K562 (cell line): ENCODE results near the gene NRG3. TPM values are rescaled to one million over a fixed set of nuclear protein-coding genes. Genes with fewer than 3 reads are reported as not detected.

ENCODE experiments used
- ATAC-seq: fragments of 200-7000 bp; cut with Tn5 transposase; 3 replicates; pipeline ENCODE4 v1.9.1; 2020; ENCODE audit warnings: moderate library complexity
- BruUV-seq: library from RNA; stranded (reverse); fragments of 400-500 nt; replicated peaks from 2 replicates; lab custom pipeline; 2021; lab: Mats Ljungman, UMichigan
- CTCF ChIA-PET: fragments of 300-600 bp; formaldehyde crosslinking; extraction: SDS; loops from one replicate; lab custom pipeline; 2021; ENCODE audit warnings: low intra/inter-chr PET ratio; lab: Yijun Ruan, JAX
- POLR2A ChIA-PET: fragments of 300-600, 350-650 bp; sonication (Branson Sonifier 250); formaldehyde crosslinking; extraction: SDS; loops from one replicate; lab custom pipeline; 2021; ENCODE audit warnings: antibody characterized with exemption, inconsistent platforms; lab: Yijun Ruan, JAX
- DNase-seq, 4 experiments: peaks; one replicate each; pipeline versions ENCODE4 v3.0.0 to v3.0.0-alpha.2; 2011 to 2018; ENCODE audit warnings: low spot score in 3 of 4, mixed read lengths in 3 of 4; ENCODE audit errors: extremely low read depth in 1 of 4
- FAIRE-seq: peaks from 2 replicates; lab custom pipeline; 2011; peaks lifted over from hg19 to GRCh38; lab: Jason Lieb, UNC
- H2AFZ ChIP-seq: 2 replicates; pipeline ENCODE4 v1.6.0; 2011; ENCODE audit warnings: low read depth, low read length, control low read depth, inconsistent platforms
- H3K27ac ChIP-seq: fragments of 200-600 bp; 3 replicates; pipeline ENCODE4 v1.8.0; 2011; ENCODE audit warnings: low read depth, mild to moderate bottlenecking, control low read depth, inconsistent platforms, low read length, moderate library complexity, mixed read lengths; ENCODE audit errors: extremely low read depth
- H3K27me3 ChIP-seq, 2 experiments: fragments of 300-600 bp in 1 of 2; 2 replicates in 1 of 2; 3 replicates in 1 of 2; pipeline versions ENCODE4 v1.6.0 to v1.8.0; 2011; ENCODE audit warnings: inconsistent platforms in 2 of 2, low read length in 2 of 2, mild to moderate bottlenecking in 1 of 2, mixed read lengths in 1 of 2, moderate library complexity in 1 of 2; ENCODE audit not compliant: control insufficient read depth in 2 of 2, insufficient read depth in 2 of 2
- H3K36me3 ChIP-seq: fragments of 300-600 bp; 3 replicates; pipeline ENCODE4 v1.8.0; 2011; ENCODE audit warnings: mild to moderate bottlenecking, low read length, inconsistent platforms; ENCODE audit not compliant: control insufficient read depth, insufficient read depth
- H3K4me1 ChIP-seq, 2 experiments: fragments of 200-600 bp in 1 of 2; replicated peaks in 1 of 2; 2 replicates in 1 of 2; 3 replicates in 1 of 2; pipeline versions ENCODE4 v1.5.1 to v1.8.0; 2011; ENCODE audit warnings: inconsistent platforms in 2 of 2, low read length in 2 of 2, mild to moderate bottlenecking in 1 of 2, mixed read lengths in 1 of 2, moderate library complexity in 1 of 2; ENCODE audit not compliant: control insufficient read depth in 2 of 2, insufficient read depth in 2 of 2
- H3K4me2 ChIP-seq: 2 replicates; pipeline ENCODE4 v1.6.1; 2011; ENCODE audit warnings: low read length, control low read depth, inconsistent platforms, mixed read lengths; ENCODE audit not compliant: insufficient read depth
- H3K4me3 ChIP-seq: fragments of 200-600 bp; sonication (generic), shearing (Covaris generic); 2 replicates; pipeline ENCODE4 v1.5.1; 2016; ENCODE audit warnings: control low read depth, inconsistent platforms
- H3K79me2 ChIP-seq: fragments of 200-600 bp; 3 replicates; pipeline ENCODE4 v1.8.0; 2011; ENCODE audit warnings: low read length, inconsistent platforms; ENCODE audit not compliant: control insufficient read depth, insufficient read depth
- H3K9ac ChIP-seq, 2 experiments: 2 replicates each; pipeline versions ENCODE4 v1.6.0 to v1.6.1; 2011; ENCODE audit warnings: low read depth in 2 of 2, low read length in 2 of 2, control low read depth in 1 of 2, inconsistent platforms in 1 of 2, mild to moderate bottlenecking in 1 of 2, mixed read lengths in 1 of 2; ENCODE audit not compliant: insufficient read depth in 1 of 2
- H3K9me1 ChIP-seq: one replicate; pipeline ENCODE4 v1.6.0; 2011; ENCODE audit warnings: inconsistent platforms, mild to moderate bottlenecking, low read length, moderate library complexity; ENCODE audit not compliant: control insufficient read depth, insufficient read depth
- H3K9me3 ChIP-seq: replicated peaks from 2 replicates; pipeline ENCODE4 v1.5.1; 2011; ENCODE audit warnings: low read depth, low read length, inconsistent platforms; ENCODE audit not compliant: control insufficient read depth, insufficient read depth
- H4K20me1 ChIP-seq: replicated peaks from 2 replicates; pipeline ENCODE4 v1.6.1; 2011; ENCODE audit warnings: low read length, inconsistent platforms, mixed read lengths; ENCODE audit not compliant: control insufficient read depth, insufficient read depth
- HDAC3 ChIP-seq: fragments of 450-650 bp; IDR thresholded peaks from 2 replicates; pipeline ENCODE4 v1.6.1; 2018; ENCODE audit warnings: borderline replicate concordance, mild to moderate bottlenecking, moderate library complexity; ENCODE audit not compliant: partially characterized antibody
- MTA1 ChIP-seq: fragments of 450-650 bp; IDR thresholded peaks from 2 replicates; pipeline ENCODE4 v1.6.1; 2017; ENCODE audit warnings: borderline replicate concordance
- POLR2AphosphoS2 ChIP-seq: IDR thresholded peaks from 2 replicates; pipeline ENCODE4 v1.6.1; 2012; ENCODE audit warnings: low read length, improper control_type of control experiment
- POU5F1 ChIP-seq: fragments of 150-350 bp; IDR thresholded peaks from 2 replicates; pipeline ENCODE4 v1.6.1; 2014; ENCODE audit warnings: borderline replicate concordance, low read length, low read depth, mild to moderate bottlenecking; ENCODE audit not compliant: partially characterized antibody
- ZNF12 ChIP-seq: sonication (generic); formaldehyde crosslinking; IDR thresholded peaks from 2 replicates; pipeline ENCODE4 v1.4.0; 2020; ENCODE audit warnings: mild to moderate bottlenecking, missing genetic modification reagents
- ZNF274 ChIP-seq: IDR thresholded peaks from 2 replicates; pipeline ENCODE4 v1.6.1; 2011; ENCODE audit warnings: low read depth, mild to moderate bottlenecking, low read length, moderate library complexity, borderline replicate concordance
- ZNF445 ChIP-seq: fragments of 250-450 bp; sonication (Bioruptor Pico); IDR thresholded peaks from 2 replicates; pipeline ENCODE4 v1.4.0; 2020; ENCODE audit warnings: low read depth, mild to moderate bottlenecking, moderate library complexity
- WGBS: fragments of 100-300 bp; shearing (Covaris generic); methylation state at CpG from one replicate; pipeline ENCODE4 v1.1.6; 2016; ENCODE audit warnings: low coverage, mixed read lengths; ENCODE audit not compliant: insufficient coverage; ENCODE audit errors: missing lambda C conversion rate; 5-methylcytosine and 5-hydroxymethylcytosine counted together
- in situ Hi-C: fragments of 300-500 bp; cut with MboI; formaldehyde crosslinking; loops from 4 replicates; pipeline ENCODE4 v1.15.0; 2018; ENCODE audit warnings: inconsistent platforms, mixed read lengths
- intact Hi-C: fragments of 100-400 bp; cut with micrococcal nuclease; formaldehyde crosslinking; loops from 2 replicates; pipeline ENCODE4 v1.14.2; 2022
- polyA plus RNA-seq, 8 experiments: library from polyadenylated mRNA; depleted of rRNA in 4 of 8; stranded (reverse) in 5 of 8; unstranded in 3 of 8; fragments of >200 nt; fragmentation: Nextera tagmentation in 2 of 8; fragmentation: Illumina TruSeq in 1 of 8; extraction: Ambion mirVana in 2 of 8; extraction: Trizol in 1 of 8; gene quantifications; 2 replicates each; pipeline versions ENCODE4 v1.2.1 to v1.2.3, GENCODE V29; 2011 to 2014; ENCODE audit warnings: inconsistent platforms in 1 of 8, missing spikeins in 1 of 8
- total RNA-seq, 7 experiments: library from RNA; depleted of rRNA in 6 of 7; stranded (reverse); fragments of >200 nt in 6 of 7; fragmentation: Illumina TruSeq in 2 of 7; extraction: Trizol in 2 of 7; gene quantifications; 2 replicates each; pipeline versions ENCODE4 v1.2.1 to v1.2.3, GENCODE V29; 2011 to 2021; ENCODE audit warnings: low replicate concordance in 1 of 7
- TF ChIP-seq, protein P1 (sequence below): sonication (generic); formaldehyde crosslinking; IDR thresholded peaks from 2 replicates; pipeline ENCODE4 v1.8.0; 2022; ENCODE audit warnings: missing genetic modification reagents, mild to moderate bottlenecking, moderate library complexity, borderline replicate concordance
- TF ChIP-seq, protein P2 (sequence below): sonication (generic); formaldehyde crosslinking; IDR thresholded peaks from 2 replicates; pipeline ENCODE4 v1.8.0; 2022; ENCODE audit warnings: mild to moderate bottlenecking, missing genetic modification reagents, borderline replicate concordance

The NRG3 gene
- total and polyA plus RNA-seq, 9 of the 15 experiments (the other 6 are each of a cell fraction or from before 2014, with no cell fraction given) = not detected

DNA sequence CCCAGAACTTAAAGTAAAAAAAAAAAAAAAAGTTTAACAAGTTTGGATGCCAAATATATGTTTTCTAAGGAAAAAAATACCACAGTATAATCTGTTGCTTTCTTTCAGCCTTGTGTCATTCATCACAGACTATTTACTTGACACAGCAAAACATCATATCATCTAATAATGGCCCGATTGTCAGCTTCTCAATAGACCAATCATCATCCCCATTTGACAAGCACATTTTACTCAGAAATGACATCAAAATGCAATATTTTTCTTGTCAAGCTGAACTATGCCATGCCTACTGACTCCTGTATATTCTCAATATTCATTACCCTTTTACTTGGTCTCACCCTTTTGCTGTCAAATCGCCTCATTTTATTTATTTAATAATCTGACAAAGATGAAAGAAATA, 249.7 kb downstream of the NRG3 start:
- ChIA-PET POLR2A (no interaction called here), CTCF (no interaction called here)
- WGBS = 2% methylated on average over 2 of the region's 2 CpGs
- DNase-seq = no peak
- no peaks in the 10 kb centered on the region for H3K27me3 ChIP-seq
- in situ Hi-C loops = no loop called here
- no peaks in the 10 kb centered on the region for H3K4me1 ChIP-seq
- no peaks in the 10 kb centered on the region for H3K79me2 ChIP-seq
- intact Hi-C loops = no loop called here
- no peaks in the 10 kb centered on the region for H3K9me1 ChIP-seq
- no peak for FAIRE-seq
- H4K20me1 ChIP-seq = no peaks in the 10 kb centered on the region
- no peak for TF ChIP-seq ZNF12 (CRISPR knock-in tag)
- TF ChIP-seq ZNF274 = no peak
- no peak for TF ChIP-seq ZNF445 (CRISPR knock-in tag)
- no peak for TF ChIP-seq POU5F1
- TF ChIP-seq, protein P1, sequence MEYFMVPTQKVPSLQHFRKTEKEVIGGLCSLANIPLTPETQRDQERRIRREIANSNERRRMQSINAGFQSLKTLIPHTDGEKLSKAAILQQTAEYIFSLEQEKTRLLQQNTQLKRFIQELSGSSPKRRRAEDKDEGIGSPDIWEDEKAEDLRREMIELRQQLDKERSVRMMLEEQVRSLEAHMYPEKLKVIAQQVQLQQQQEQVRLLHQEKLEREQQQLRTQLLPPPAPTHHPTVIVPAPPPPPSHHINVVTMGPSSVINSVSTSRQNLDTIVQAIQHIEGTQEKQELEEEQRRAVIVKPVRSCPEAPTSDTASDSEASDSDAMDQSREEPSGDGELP = no peak
- TF ChIP-seq HDAC3 = no peak
- no peak for TF ChIP-seq MTA1
- TF ChIP-seq POLR2AphosphoS2 = no peak
- TF ChIP-seq, protein P2, sequence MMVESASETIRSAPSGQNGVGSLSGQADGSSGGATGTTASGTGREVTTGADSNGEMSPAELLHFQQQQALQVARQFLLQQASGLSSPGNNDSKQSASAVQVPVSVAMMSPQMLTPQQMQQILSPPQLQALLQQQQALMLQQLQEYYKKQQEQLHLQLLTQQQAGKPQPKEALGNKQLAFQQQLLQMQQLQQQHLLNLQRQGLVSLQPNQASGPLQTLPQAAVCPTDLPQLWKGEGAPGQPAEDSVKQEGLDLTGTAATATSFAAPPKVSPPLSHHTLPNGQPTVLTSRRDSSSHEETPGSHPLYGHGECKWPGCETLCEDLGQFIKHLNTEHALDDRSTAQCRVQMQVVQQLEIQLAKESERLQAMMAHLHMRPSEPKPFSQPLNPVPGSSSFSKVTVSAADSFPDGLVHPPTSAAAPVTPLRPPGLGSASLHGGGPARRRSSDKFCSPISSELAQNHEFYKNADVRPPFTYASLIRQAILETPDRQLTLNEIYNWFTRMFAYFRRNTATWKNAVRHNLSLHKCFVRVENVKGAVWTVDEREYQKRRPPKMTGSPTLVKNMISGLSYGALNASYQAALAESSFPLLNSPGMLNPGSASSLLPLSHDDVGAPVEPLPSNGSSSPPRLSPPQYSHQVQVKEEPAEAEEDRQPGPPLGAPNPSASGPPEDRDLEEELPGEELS (CRISPR knock-in tag) = no peak
- H2AFZ ChIP-seq = no peak overlapping the region
- no TSS peak for BruUV-seq
- H3K4me2 ChIP-seq = no peak overlapping the region
- H3K9me3 ChIP-seq = peaks cover 7% of the 10 kb centered on the region; the same call in 1 of the 2 replicates
- H3K27ac ChIP-seq = no peak overlapping the region
- no peak for ATAC-seq
- H3K9ac ChIP-seq = no peak overlapping the region
- H3K4me3 ChIP-seq = no peak overlapping the region
- H3K36me3 ChIP-seq = no peaks in the 10 kb centered on the region
